Keratinocyte (primary cell): Measurements from ENCODE around the gene TNRC18. TPM values are rescaled to one million over a fixed set of nuclear protein-coding genes. Genes with fewer than 3 reads are reported as not detected.

Experiments used
- DNase-seq: peaks from one replicate; pipeline ENCODE4 v3.0.0-alpha.2; 2011; ENCODE audit warnings: low read depth, missing footprints, low spot score
- FAIRE-seq: peaks from 2 replicates; lab custom pipeline; 2011; peaks lifted over from hg19 to GRCh38; lab: Jason Lieb, UNC
- H2AFZ ChIP-seq: 2 replicates; pipeline ENCODE4 v1.6.0; 2012; ENCODE audit warnings: low read length, control low read depth, inconsistent platforms; ENCODE audit not compliant: control insufficient read depth
- H3K27ac ChIP-seq: 2 replicates; pipeline ENCODE4 v1.5.1; 2011; ENCODE audit warnings: low read length; ENCODE audit not compliant: control insufficient read depth, insufficient read depth
- H3K27me3 ChIP-seq: 3 replicates; pipeline ENCODE4 v1.6.0; 2011; ENCODE audit warnings: low read length; ENCODE audit not compliant: control insufficient read depth, insufficient read depth; ENCODE audit errors: extremely low read depth
- H3K36me3 ChIP-seq, 2 experiments: 2 replicates in 1 of 2; 3 replicates in 1 of 2; pipeline ENCODE4 v1.5.1; 2011; ENCODE audit warnings: low read length in 2 of 2, mild to moderate bottlenecking in 1 of 2; ENCODE audit not compliant: control insufficient read depth in 2 of 2, insufficient read depth in 2 of 2; ENCODE audit errors: extremely low read depth in 1 of 2
- H3K4me1 ChIP-seq: 3 replicates; pipeline ENCODE4 v1.5.1; 2011; ENCODE audit warnings: low read length; ENCODE audit not compliant: control insufficient read depth, insufficient read depth; ENCODE audit errors: extremely low read depth
- H3K4me2 ChIP-seq: 3 replicates; pipeline ENCODE4 v1.6.0; 2011; ENCODE audit warnings: low read depth, low read length; ENCODE audit not compliant: control insufficient read depth, insufficient read depth; ENCODE audit errors: extremely low read depth
- H3K4me3 ChIP-seq, 3 experiments: fragments of 200-600 bp in 1 of 3; sonication (generic) in 1 of 3; 2 replicates in 2 of 3; 3 replicates in 1 of 3; pipeline ENCODE4 v1.5.1; 2011 to 2016; ENCODE audit warnings: low read length in 3 of 3, mild to moderate bottlenecking in 3 of 3, control low read depth in 2 of 3, inconsistent platforms in 1 of 3, low read depth in 1 of 3, mixed read lengths in 1 of 3, mixed run types in 1 of 3, moderate library complexity in 1 of 3; ENCODE audit not compliant: control insufficient read depth in 2 of 3, insufficient read depth in 2 of 3; ENCODE audit errors: extremely low read depth in 1 of 3
- H3K79me2 ChIP-seq: 2 replicates; pipeline ENCODE4 v1.6.0; 2012; ENCODE audit warnings: low read length; ENCODE audit not compliant: control insufficient read depth, insufficient read depth
- H3K9ac ChIP-seq: 3 replicates; pipeline ENCODE4 v1.6.0; 2011; ENCODE audit warnings: low read length; ENCODE audit not compliant: control insufficient read depth, insufficient read depth; ENCODE audit errors: extremely low read depth
- H3K9me1 ChIP-seq: 3 replicates; pipeline ENCODE4 v1.6.0; 2011; ENCODE audit warnings: low read length; ENCODE audit not compliant: control insufficient read depth, insufficient read depth; ENCODE audit errors: extremely low read depth
- H3K9me3 ChIP-seq: 2 replicates; pipeline ENCODE4 v1.5.1; 2012; ENCODE audit warnings: low read depth, low read length; ENCODE audit not compliant: control insufficient read depth
- H4K20me1 ChIP-seq: 3 replicates; pipeline ENCODE4 v1.6.0; 2011; ENCODE audit warnings: low read length; ENCODE audit not compliant: control insufficient read depth, insufficient read depth; ENCODE audit errors: extremely low read depth
- EZH2 ChIP-seq: IDR thresholded peaks from one replicate; pipeline ENCODE4 v1.6.1; 2012; ENCODE audit warnings: inconsistent platforms, mild to moderate bottlenecking, low read length, moderate library complexity
- dilution Hi-C: fragments of 300-500 bp; cut with MboI; formaldehyde crosslinking; loops from one replicate; pipeline ENCODE4 v1.7.0; 2020; ENCODE audit warnings: low sequenced_read_pairs; ENCODE audit not compliant: extremely low pct_ligation_motif_present
- polyA plus RNA-seq, 5 experiments: library from polyadenylated mRNA; depleted of rRNA in 3 of 5; stranded (reverse) in 3 of 5; stranded (forward) in 1 of 5; unstranded in 1 of 5; fragments of >200 nt; gene quantifications; 1 replicate in 1 of 5; 2 replicates in 3 of 5; 3 replicates in 1 of 5; pipeline versions ENCODE4 v1.2.1 to v1.2.3, GENCODE V29; 2011 to 2012; ENCODE audit warnings: missing spikeins in 2 of 5, low read depth in 1 of 5, low replicate concordance in 1 of 5
- TF ChIP-seq, protein P1 (sequence below), 3 experiments: IDR thresholded peaks in 1 of 3; conservative IDR thresholded peaks in 1 of 3; optimal IDR thresholded peaks in 1 of 3; 2 replicates in 2 of 3; 3 replicates in 1 of 3; pipeline versions ENCODE3 to v1.5.1; 2011; ENCODE audit warnings: low read length in 3 of 3, mild to moderate bottlenecking in 3 of 3, moderate library complexity in 2 of 3, control low read depth in 1 of 3, inconsistent platforms in 1 of 3; ENCODE audit not compliant: insufficient read depth in 2 of 3; ENCODE audit errors: extremely low read depth in 1 of 3

TNRC18 gene
- polyA plus RNA-seq, 1 donor (not counting 4 experiments of a cell fraction or from before 2014, with no cell fraction given), result 13.2 TPM

- Histone ChIP-seq H3K27ac (no peak overlapping the region), H2AFZ (no peak overlapping the region), H3K27me3 (no peaks in the 10 kb centered on the region), H4K20me1 (no peaks in the 10 kb centered on the region), H3K79me2 (no peaks in the 10 kb centered on the region), H3K4me2 (no peak overlapping the region), H3K9me1 (no peaks in the 10 kb centered on the region), H3K4me3 (no peak overlapping the region), H3K4me1 (no peaks in the 10 kb centered on the region), H3K9me3 (no peaks in the 10 kb centered on the region), H3K36me3 (no peaks in the 10 kb centered on the region), H3K9ac (no peak overlapping the region)
- FAIRE-seq (no peak), DNase-seq (no peak)
- dilution Hi-C loops, result no loop called here
- no peak for TF ChIP-seq EZH2
- TF ChIP-seq, protein P1, sequence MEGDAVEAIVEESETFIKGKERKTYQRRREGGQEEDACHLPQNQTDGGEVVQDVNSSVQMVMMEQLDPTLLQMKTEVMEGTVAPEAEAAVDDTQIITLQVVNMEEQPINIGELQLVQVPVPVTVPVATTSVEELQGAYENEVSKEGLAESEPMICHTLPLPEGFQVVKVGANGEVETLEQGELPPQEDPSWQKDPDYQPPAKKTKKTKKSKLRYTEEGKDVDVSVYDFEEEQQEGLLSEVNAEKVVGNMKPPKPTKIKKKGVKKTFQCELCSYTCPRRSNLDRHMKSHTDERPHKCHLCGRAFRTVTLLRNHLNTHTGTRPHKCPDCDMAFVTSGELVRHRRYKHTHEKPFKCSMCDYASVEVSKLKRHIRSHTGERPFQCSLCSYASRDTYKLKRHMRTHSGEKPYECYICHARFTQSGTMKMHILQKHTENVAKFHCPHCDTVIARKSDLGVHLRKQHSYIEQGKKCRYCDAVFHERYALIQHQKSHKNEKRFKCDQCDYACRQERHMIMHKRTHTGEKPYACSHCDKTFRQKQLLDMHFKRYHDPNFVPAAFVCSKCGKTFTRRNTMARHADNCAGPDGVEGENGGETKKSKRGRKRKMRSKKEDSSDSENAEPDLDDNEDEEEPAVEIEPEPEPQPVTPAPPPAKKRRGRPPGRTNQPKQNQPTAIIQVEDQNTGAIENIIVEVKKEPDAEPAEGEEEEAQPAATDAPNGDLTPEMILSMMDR (optimal IDR thresholded peaks at IDR 0.05 in 1 of 3, IDR thresholded peaks at IDR 0.05 in 1 of 3, conservative IDR thresholded peaks at IDR 0.05 in 1 of 3; ENCODE audit: extremely low read depth in 1 of 3, insufficient read depth in 2 of 3, low read length in 3 of 3), result no peak
Measured at GRCh38 chr7:5454485-5454884, 30.9 kb upstream of the TNRC18 start.

GRCh38 chr7:5453566-5454075 lies 30.0 kb upstream of the TNRC18 start:
- H3K4me3 ChIP-seq, result no peak overlapping the region
- dilution Hi-C loops, result no loop called here
- no peak overlapping the region for H3K27ac ChIP-seq
- no peaks in the 10 kb centered on the region for H3K79me2 ChIP-seq
- no peak for DNase-seq
- peaks cover 3% of the 10 kb centered on the region for H3K4me1 ChIP-seq
- no peak overlapping the region for H3K4me2 ChIP-seq
- no peaks in the 10 kb centered on the region for H4K20me1 ChIP-seq
- no peaks in the 10 kb centered on the region for H3K36me3 ChIP-seq
- no peaks in the 10 kb centered on the region for H3K9me1 ChIP-seq
- no peak for FAIRE-seq
- no peak overlapping the region for H3K9ac ChIP-seq
- H2AFZ ChIP-seq, result no peak overlapping the region
- no peaks in the 10 kb centered on the region for H3K27me3 ChIP-seq
- no peak for TF ChIP-seq EZH2
- TF ChIP-seq, protein P1 (optimal IDR thresholded peaks at IDR 0.05 in 1 of 3, IDR thresholded peaks at IDR 0.05 in 1 of 3, conservative IDR thresholded peaks at IDR 0.05 in 1 of 3; ENCODE audit: extremely low read depth in 1 of 3, insufficient read depth in 2 of 3, low read length in 3 of 3), result no peak
- H3K9me3 ChIP-seq, result no peaks in the 10 kb centered on the region
